DND-41 (cell line): ENCODE measurements around the gene MKRN3.

ENCODE experiments used
- ATAC-seq: fragments of 200-7000 bp; cut with Tn5 transposase; 3 replicates; pipeline ENCODE4 v1.9.1; 2021; ENCODE audit warnings: low read depth; ENCODE audit not compliant: insufficient read depth
- DNase-seq: peaks from one replicate; pipeline ENCODE4 v3.0.0-alpha.2; 2020
- H2AFZ ChIP-seq: 2 replicates; pipeline ENCODE4 v1.6.0; 2012; ENCODE audit warnings: low read depth, low read length
- H3K27ac ChIP-seq: 2 replicates; pipeline ENCODE4 v1.5.1; 2012; ENCODE audit warnings: low read length, inconsistent platforms
- H3K27me3 ChIP-seq: fragments of 200-600 bp; sonication (generic); 2 replicates; pipeline ENCODE4 v1.6.0; 2012; ENCODE audit warnings: low read length, mild to moderate bottlenecking, inconsistent platforms; ENCODE audit not compliant: insufficient read depth, poor library complexity
- H3K36me3 ChIP-seq: 2 replicates; pipeline ENCODE4 v1.5.1; 2012; ENCODE audit warnings: low read length, inconsistent platforms; ENCODE audit not compliant: insufficient read depth
- H3K4me1 ChIP-seq: 2 replicates; pipeline ENCODE4 v1.5.1; 2012; ENCODE audit warnings: mild to moderate bottlenecking, low read length; ENCODE audit not compliant: insufficient read depth
- H3K4me2 ChIP-seq: 2 replicates; pipeline ENCODE4 v1.6.0; 2012; ENCODE audit warnings: mild to moderate bottlenecking, moderate library complexity, low read length, inconsistent platforms; ENCODE audit not compliant: insufficient read depth
- H3K4me3 ChIP-seq, 2 experiments: fragments of 200-600 bp in 1 of 2; shearing (Covaris generic) in 1 of 2; 2 replicates each; pipeline ENCODE4 v1.5.1; 2012 to 2016; ENCODE audit warnings: inconsistent platforms in 2 of 2, low read length in 2 of 2, mild to moderate bottlenecking in 2 of 2, low read depth in 1 of 2, moderate library complexity in 1 of 2
- H3K79me2 ChIP-seq: 2 replicates; pipeline ENCODE4 v1.6.0; 2012; ENCODE audit warnings: low read length, inconsistent platforms; ENCODE audit not compliant: insufficient read depth
- H3K9ac ChIP-seq: 2 replicates; pipeline ENCODE4 v1.6.0; 2012; ENCODE audit warnings: low read depth, mild to moderate bottlenecking, inconsistent platforms, low read length, moderate library complexity
- H3K9me3 ChIP-seq: 2 replicates; pipeline ENCODE4 v1.5.1; 2012; ENCODE audit warnings: low read length, moderate library complexity, mild to moderate bottlenecking, inconsistent platforms; ENCODE audit not compliant: insufficient read depth, severe bottlenecking
- H4K20me1 ChIP-seq: 2 replicates; pipeline ENCODE4 v1.6.0; 2012; ENCODE audit warnings: low read length; ENCODE audit not compliant: insufficient read depth
- CTCF ChIP-seq: IDR thresholded peaks from 2 replicates; pipeline ENCODE4 v1.5.1; 2012; ENCODE audit warnings: borderline replicate concordance, low read length, moderate library complexity, mild to moderate bottlenecking; ENCODE audit not compliant: poor library complexity, severe bottlenecking; ENCODE audit errors: extremely low read depth
- EZH2 ChIP-seq: IDR thresholded peaks from 3 replicates; pipeline ENCODE4 v1.6.1; 2012; ENCODE audit warnings: borderline replicate concordance, low read depth, mild to moderate bottlenecking, moderate library complexity, low read length, inconsistent platforms; ENCODE audit not compliant: severe bottlenecking

The MKRN3 gene

DNA sequence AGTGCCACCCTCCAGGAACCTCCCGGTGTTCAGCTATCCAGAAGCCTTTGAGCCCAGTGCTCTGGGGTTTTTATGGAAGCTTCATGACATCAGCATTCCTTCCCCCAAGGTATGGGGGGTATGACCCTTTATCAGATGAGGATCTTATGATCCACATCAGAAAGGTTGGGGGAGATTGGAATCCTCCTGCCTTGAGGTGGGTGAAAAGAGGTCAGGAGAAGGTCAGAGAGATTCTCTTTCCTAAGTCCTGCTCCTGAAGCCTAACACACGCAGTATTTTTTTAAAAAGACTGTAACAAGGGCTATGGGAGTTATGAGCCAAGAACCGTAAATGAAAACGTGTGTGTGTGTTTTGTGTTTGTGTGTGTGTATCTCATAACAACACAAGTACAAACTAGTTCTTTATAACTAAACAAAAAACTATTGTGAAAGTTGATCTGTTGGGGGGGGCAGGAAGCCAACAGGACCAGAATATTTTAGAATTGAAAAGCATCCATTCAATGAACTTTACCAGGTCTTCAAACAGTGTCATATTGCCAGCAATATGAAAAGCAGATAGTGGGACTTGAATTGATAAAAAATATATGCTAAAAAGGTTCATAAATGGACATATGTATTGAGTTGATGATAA, 13.2 kb downstream of the MKRN3 start:
- TF ChIP-seq CTCF (no peak), EZH2 (no peak)
- no peak for ATAC-seq

GRCh38 chr15:23588268-23588667, 22.8 kb downstream of the MKRN3 start:
- Histone ChIP-seq H3K27me3 (no peaks in the 10 kb centered on the region), H3K4me3 (no peak overlapping the region), H3K27ac (no peak overlapping the region), H3K4me2 (no peak overlapping the region), H4K20me1 (no peaks in the 10 kb centered on the region; the same call in 1 of the 2 replicates), H3K79me2 (no peaks in the 10 kb centered on the region), H3K4me1 (no peaks in the 10 kb centered on the region), H2AFZ (no peak overlapping the region), H3K9ac (no peak overlapping the region), H3K9me3 (no peaks in the 10 kb centered on the region), H3K36me3 (no peaks in the 10 kb centered on the region)
- DNase-seq (no peak), ATAC-seq (no peak)
- TF ChIP-seq EZH2 (no peak), CTCF (no peak)

More for the DNA sequence above, 13.2 kb downstream of the MKRN3 start:
- Histone ChIP-seq H3K4me3 (no peak overlapping the region), H3K4me2 (no peak overlapping the region), H3K79me2 (peaks cover 23% of the 10 kb centered on the region), H2AFZ (no peak overlapping the region), H3K36me3 (peaks cover 31% of the 10 kb centered on the region), H3K9ac (no peak overlapping the region), H3K27ac (no peak overlapping the region), H3K4me1 (no peaks in the 10 kb centered on the region), H3K9me3 (no peaks in the 10 kb centered on the region), H3K27me3 (no peaks in the 10 kb centered on the region), H4K20me1 (peaks cover 24% of the 10 kb centered on the region)
- no peak for DNase-seq

DNA sequence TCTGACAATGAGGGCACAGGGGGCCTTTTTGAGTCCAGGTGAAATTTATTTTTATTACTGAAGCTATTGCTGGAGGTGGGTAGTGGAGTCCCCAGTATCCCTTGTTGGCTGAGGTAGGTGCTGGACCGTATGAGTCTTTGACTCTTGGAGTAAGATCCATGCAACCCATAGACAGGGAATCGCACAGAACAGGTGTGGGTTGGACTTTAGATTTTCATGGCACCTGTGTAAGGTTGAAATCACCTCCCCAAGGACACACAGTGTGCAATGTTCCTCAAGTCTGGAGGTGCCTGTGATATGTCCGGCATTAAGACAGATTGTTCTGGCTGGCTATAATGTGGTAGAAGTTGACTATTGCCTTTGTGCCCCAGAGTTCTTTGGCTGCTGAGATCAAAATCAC, 23.5 kb downstream of the MKRN3 start:
- H3K9ac ChIP-seq, result no peak overlapping the region
- no peaks in the 10 kb centered on the region for H3K4me1 ChIP-seq
- no peak overlapping the region for H3K27ac ChIP-seq
- no peaks in the 10 kb centered on the region for H4K20me1 ChIP-seq
- H2AFZ ChIP-seq, result no peak overlapping the region
- H3K4me2 ChIP-seq, result no peak overlapping the region
- H3K4me3 ChIP-seq, result no peak overlapping the region
- no peaks in the 10 kb centered on the region for H3K79me2 ChIP-seq
- TF ChIP-seq CTCF (no peak), EZH2 (no peak)
- no peak for DNase-seq
- no peaks in the 10 kb centered on the region for H3K36me3 ChIP-seq
- no peak for ATAC-seq
- no peaks in the 10 kb centered on the region for H3K9me3 ChIP-seq
- H3K27me3 ChIP-seq, result no peaks in the 10 kb centered on the region

GRCh38 chr15:23594252-23594770, 28.8 kb downstream of the MKRN3 start:
- no peak overlapping the region for H3K9ac ChIP-seq
- no peaks in the 10 kb centered on the region for H4K20me1 ChIP-seq
- H3K9me3 ChIP-seq, result no peaks in the 10 kb centered on the region
- no peak for DNase-seq
- H3K4me2 ChIP-seq, result no peak overlapping the region
- H3K4me1 ChIP-seq, result no peaks in the 10 kb centered on the region
- H3K27me3 ChIP-seq, result no peaks in the 10 kb centered on the region
- TF ChIP-seq EZH2, result no peak
- TF ChIP-seq CTCF, result no peak
- ATAC-seq, result no peak
- no peak overlapping the region for H3K4me3 ChIP-seq
- no peaks in the 10 kb centered on the region for H3K79me2 ChIP-seq
- H3K36me3 ChIP-seq, result no peaks in the 10 kb centered on the region
- no peak overlapping the region for H2AFZ ChIP-seq
- H3K27ac ChIP-seq, result no peak overlapping the region
